ENCODE measurements around the gene ASB3.
"Not testable (repeated sequence)": the region's sequence is repeated elsewhere in the genome, so short reads cannot be mapped to it uniquely, and the experiment has no call there.

ASB3 gene

DNA sequence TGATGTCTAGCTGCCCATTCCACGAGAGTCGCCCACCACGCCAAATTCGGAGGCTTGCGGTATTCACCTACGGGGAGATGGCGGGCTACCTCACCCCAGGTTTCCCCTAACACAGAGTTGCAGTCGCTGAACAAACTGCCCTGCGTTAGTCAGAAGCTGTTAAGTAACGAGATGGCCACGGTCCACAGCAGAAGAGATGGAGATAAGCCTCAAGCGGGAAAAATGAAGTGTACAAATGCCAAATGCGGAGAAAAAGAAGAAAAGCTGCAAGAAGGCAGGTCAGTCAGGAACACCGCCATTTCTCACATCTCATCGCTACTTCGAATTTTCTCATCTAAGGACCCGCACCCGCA lies 425 bp downstream of the ASB3 start:
- DNase-seq = peak; percentile 44

DNA sequence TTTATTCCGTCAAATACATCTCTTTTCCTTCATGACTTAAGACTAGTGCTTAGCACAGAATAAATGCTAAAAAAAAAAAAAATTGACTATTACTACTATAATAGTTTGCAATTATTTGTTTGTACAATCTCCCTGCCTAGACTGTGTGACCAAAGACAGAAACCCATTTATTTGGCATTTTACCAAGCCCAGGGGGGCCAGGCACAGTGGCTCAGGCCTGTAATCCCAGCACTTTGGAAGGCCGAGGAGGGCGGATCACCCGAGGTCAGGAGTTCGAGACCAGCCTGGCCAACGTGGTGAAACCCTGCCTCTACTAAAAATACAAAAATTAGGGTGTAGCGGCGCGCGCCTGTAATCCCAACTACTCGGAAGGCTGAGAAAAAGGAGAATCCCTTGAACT lies 1.4 kb downstream of the ASB3 start:
- no peak for DNase-seq

DNA sequence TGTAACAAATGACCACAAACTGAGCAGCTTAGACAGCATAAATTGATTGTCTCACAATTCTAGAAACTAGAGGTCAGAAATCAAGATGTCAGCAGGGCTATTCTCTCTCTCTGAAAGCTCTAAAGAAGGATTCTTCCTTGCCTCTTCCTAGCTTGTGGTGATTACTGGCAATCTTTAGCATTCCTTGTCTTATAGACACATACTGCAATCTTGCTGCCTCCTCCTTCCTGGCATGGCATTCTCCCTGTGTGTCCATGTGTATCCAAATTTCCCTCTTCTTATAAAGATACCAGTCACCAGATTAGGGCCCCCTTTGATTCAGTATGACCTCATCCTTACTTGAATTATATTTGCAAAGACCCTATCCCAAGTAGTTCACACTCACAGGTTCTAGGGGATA lies 2.3 kb downstream of the ASB3 start:
- no peak for DNase-seq

DNA sequence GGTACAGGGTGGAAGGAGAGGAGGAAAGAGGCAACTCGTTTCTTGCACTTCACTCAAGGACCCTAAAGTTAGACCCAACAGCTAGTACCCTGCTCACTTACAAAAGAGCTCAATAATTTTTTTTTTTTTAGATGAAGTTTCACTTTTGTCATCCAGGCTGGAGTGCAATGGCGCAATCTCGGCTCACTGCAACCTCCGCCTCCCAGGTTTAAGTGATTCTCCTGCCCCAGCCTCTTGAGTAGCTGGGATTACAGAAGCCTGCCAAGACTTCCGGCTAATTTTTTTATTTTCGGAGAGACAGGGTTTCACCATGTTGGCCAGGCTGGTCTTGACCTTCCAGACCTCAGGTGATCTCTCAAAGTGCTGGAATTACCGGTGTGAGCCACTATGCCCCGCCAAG lies 4.1 kb downstream of the ASB3 start:
- no peak for DNase-seq

DNA sequence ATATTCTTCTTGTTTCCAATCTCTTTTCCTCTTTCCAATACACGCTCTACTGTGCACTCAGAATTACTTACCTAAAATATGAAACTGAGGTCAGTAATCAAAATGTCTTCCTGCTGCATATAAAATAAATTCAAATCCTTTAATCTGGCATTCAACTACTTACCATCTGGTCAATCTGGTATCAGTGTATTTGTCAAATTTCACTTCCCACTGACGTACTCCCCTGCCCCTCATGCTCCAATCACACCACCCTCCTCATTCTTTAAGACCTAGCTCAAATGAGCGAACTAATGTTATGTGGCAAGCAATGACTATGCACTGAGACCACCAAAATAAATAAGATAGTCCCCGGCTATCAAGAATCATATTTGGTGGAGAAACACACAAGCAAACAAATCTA lies 6.7 kb downstream of the ASB3 start:
- DNase-seq = no peak

DNA sequence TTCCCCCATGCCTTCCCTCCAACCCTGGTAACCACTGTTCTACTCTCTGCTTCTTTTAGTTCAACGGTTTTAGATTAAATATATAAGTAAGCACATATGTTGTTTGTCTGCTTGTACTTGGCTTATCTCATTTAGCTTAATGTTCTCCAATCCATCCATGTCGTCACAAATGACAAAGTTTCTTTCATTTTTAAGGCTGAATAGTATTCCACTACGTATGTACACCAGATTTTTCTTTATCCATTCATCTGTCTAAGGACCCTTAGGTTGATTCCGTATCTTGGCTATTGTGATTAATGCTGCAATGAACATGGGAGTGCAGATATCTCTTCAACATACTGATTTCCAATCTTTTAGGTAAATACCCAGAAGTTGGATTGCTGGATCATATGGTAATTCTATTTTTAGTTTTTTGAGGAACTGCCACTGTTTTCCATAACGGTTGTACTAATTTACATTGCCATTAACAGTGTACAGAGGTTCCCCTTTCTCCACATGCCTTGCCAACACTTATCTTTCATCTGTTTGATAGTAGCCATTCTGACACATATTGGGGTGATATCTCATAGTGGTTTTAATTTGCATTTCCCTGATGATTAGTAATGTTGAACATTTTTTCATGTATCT lies 8.1 kb downstream of the ASB3 start:
- DNase-seq = no peak

DNA sequence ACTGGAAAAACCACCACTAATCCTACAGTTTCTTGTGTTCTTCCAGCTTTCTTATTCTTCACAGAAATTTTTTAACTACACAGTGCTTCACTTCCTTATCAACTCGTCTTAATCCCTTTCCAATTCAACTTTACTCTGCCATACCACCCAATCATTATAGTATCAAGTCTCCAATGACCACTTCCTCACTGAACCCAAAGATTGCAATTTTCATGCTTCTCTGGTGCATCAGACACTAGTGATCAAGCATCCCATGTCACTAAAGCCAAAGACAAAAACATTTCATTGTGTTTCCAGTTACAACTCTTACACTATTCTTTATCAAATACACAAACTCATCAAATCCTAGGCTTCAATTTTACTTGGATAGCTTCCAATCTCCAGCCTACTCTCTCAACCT lies 9.6 kb downstream of the ASB3 start:
- DNase-seq = no peak

DNA sequence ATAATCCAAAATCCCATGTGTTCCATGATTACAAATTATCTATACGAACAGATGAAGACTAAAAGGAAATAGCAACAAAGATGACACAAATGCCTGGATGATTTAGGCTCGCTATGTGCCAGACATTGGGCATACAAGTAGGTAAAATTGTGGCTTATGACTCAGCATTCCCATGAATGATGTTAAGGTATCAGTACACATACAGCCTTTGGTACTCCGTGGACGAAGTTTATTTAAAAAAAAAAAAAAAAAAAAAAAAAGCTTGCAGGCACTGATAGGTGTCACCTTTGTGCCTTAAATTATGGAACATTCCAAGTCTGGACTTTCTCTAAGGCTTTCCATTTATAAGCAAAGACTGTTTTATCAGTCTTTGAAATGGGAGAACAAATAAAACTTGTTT lies 16.5 kb downstream of the ASB3 start:
- DNase-seq = no peak

DNA sequence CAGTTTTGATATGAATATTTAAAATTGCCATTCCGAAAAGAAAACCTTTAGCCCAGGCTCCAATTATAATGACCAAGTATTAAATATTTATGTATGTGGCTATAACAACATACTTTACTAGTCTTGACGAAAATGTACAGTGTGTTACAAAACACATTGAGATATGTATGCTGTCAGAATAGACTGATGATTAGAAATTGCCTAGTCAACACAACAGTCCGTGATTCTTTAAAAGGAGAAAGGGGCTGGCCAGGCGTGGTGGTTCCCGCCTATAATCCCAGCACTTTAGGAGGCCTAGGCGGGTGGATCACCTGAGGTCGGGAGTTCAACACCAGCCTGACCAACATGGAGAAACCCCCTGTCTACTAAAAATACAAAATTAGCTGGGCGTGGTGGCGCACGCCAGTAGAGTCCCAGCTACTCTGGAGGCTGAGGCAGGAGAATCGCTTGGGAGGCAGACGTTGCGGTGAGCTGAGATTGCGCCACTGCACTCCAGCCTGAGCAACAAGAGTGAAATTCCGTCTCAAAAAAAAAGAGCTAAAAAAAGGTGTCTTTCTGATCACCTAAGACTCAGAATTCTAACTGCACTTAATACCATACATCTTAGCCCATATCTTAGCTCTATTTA lies 17.3 kb downstream of the ASB3 start:
- DNase-seq = no peak

DNA sequence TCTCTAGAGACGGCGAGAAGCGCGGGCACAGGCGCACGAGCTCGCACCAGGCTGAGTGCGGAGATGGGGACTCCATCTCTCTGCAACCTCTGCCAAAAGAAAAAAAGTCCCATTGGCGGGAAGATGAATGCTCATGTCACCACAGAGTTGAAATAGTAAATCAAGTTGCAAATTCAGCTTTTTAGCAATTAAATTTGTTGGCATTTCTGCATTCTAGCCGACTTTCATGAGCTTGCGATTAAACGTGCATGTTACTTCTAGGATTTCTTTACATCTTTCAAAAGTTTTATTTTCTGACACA lies 18.6 kb downstream of the ASB3 start:
- no peak for DNase-seq

DNA sequence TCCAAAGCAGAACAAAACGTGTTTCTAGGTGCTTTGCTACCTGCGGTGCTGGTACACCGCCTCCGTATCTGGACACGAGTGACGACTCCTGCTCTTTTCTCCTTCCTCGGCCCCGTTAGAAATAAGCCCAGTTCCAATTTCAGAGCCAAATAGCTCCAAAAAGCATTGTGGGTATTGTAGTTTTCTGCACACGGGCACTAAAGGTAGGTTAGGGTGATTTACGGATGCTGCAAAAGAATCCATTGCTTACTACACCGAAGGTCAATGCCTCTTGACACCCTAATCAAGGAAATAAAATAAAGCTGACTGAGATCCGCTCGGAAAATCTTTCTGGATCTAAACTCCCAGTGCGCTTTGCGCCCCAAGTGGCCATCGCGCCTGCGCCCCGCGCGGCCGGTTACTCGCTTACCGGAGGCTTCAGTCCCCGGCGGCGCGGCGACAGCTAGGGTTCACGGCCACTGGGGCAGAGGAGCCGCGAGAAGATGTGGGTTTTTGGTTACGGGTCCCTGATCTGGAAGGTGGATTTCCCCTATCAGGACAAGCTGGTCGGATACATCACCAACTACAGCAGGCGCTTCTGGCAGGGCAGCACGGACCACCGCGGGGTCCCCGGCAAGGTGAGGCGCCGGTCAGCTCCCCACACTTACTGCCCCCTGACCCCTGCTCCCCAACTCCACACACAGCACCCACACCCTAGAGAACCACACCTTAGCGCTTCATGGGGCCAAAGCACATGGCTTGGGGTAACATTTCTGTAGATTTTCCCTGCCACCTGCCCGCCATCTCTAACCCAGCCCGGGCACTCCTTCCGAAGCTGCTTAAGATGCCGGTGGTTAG lies 19.1 kb downstream of the ASB3 start, which contains the start of gene CHAC2:
CHAC2 (plus strand) TSS at position 400 of the 837 bp plus-strand sequence; CDS start at position 483, 83 bp downstream.
- peak; percentile 85 for DNase-seq

DNA sequence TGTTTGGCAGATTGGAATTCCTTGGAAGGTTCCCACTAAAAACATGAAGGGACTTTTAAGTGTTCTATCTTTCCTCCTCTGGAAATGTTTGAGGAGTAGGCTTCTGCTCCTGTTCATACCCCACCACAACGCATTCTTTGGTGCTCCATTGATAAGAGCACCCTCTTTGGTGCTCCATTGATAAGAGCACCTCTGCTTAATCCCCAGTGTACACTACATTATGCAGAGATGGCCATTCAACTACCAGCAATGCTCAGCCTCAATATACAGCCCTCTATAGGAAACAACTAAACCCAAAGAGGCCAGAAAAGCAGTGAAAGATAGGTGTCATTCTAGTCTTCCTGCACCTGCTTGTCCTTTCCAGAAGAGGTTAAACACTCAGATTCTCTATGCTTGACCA lies 21.0 kb downstream of the ASB3 start:
- no peak for DNase-seq

DNA sequence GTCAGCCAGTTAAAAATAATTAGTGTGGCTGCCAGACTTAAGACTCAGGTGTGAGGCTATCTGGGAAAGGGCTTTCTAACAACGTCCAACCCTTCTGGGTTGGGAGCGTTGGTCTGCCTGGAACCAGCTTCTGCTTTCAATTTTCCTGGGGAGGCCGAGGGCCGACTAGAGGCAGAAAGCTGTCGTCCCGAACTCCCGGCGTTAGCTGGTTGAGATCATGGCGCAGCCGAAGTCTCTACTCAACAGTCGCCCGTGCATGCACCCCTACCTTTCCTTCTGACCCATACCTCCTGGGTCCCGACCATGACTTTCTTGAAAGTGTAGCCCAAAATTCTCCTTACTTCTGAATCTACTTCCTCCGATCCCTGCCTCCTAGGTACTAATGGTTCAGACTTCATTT lies 29.5 kb downstream of the ASB3 start:
- not testable (repeated sequence) for DNase-seq

DNA sequence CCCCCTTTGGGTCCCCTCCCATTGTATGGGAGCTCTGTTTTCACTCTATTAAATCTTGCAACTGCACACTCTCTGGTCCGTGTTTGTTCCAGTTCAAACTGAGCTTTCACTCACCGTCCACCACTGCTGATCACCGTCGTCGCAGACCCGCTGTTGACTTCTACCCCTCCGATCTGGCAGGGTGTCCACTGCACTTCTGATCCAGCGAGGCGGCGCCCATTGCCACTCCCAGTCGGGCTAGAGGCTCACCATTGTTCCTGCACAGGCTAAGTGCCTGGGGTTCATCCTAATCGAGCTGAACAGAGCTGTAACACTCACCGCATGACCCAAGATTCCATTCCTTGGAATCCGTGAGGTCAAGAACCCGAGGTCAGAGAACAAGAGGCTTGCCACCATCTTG lies 30.1 kb downstream of the ASB3 start:
- no peak for DNase-seq

DNA sequence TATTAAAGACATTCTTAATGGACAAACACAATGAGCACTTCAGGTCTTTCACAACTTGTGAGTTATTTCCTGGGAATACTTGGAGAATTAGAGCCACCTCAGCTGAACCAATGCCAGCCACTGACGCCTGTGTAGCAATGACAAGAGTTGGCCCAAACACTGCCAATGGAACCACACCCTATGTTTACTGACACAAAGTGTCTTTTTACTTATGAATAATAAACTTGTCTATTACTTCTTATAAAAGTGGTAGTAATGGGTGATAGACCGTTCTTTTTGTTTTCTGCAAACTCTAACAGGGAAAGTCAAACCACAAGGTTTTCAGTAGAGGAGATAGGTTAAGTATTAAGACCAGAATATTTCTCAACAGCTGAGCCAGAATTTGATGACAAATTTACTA lies 31.6 kb downstream of the ASB3 start:
- no peak for DNase-seq

DNA sequence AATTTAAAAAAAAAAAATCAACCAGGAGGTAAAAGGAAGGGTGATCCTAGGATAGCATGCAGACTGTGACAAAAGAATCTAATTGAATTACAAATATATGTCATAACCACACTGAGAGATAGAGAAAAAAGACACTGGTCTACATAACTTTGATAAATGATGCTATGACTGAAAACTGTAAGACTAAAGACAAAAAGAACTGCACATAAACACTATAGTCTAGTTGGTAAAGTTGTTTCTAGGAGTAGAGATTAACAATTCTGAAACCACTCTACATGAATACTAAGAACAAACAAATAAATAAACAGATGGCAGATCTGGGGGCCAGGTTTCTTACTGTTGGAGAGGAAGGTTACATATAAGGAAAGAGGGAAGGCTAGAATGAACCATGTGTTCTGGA lies 33.7 kb downstream of the ASB3 start:
- no peak for DNase-seq

DNA sequence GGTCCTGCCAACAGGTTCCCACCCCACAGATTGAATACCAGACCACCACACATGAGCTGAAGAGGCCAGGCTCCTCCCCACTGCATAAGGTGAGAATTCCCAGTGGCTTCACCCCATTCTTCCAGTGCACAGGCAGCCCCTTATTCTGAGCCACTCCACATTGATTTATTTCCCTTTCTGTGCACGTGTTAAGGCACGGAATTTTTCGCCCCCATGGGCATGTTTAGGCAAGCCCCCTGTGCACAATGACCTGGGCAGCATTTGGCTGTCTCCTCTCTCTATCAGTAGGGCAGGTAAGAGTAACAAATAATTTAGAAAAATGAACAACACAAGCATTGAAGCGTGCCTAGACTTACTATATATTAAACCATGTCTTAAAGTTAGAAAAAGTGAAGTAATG lies 34.4 kb downstream of the ASB3 start:
- DNase-seq = no peak

DNA sequence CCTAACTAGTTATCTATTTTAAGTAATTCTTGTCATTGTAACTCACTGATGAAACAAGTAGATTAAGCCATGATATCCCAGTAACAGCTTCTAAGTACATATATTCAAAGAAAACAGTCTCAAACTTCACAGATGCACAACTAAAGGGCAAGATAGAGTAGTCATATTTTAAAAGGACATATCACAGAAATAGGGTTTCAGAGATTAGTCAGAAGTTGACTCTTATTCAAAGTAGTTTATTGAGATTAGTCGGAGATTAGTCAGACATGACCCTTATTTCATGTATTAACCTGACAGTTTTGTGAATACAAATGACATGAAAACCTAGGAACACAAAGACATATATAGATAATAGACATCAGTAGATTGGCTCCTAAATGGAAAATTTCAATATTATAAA lies 35.0 kb downstream of the ASB3 start:
- no peak for DNase-seq

DNA sequence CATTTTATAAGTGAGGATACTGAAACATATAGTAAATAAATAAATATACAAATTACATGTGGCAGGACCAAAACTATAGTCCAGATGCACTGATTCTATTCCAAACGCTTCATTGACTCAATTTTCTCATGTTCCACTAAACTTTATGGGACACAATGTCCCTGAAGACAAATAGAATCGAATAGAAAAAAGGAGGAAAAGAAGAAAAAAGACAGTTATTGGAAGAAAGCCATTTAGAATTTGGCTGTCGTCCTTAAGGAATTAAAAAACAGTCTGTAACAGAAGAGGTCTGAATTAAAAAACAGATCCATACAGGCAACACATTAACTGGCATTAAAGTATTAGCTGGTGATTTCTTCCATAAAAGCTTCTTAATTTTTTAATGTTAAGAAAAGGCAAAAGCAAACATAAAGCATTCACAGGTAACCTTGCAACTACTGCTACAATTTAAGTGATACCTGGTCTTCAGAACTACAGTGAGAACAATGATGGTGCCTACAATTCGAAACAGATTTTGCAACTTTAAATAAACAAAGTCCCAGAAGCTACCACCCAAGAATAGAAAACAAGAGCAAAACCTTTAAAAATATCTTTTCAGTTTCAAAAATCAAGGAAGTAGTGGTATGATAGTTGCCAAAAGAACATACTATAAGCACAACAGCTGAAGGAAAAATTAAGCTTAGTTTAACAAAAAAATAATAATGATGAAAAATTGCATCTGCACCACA lies 36.5 kb downstream of the ASB3 start:
- DNase-seq = no peak

DNA sequence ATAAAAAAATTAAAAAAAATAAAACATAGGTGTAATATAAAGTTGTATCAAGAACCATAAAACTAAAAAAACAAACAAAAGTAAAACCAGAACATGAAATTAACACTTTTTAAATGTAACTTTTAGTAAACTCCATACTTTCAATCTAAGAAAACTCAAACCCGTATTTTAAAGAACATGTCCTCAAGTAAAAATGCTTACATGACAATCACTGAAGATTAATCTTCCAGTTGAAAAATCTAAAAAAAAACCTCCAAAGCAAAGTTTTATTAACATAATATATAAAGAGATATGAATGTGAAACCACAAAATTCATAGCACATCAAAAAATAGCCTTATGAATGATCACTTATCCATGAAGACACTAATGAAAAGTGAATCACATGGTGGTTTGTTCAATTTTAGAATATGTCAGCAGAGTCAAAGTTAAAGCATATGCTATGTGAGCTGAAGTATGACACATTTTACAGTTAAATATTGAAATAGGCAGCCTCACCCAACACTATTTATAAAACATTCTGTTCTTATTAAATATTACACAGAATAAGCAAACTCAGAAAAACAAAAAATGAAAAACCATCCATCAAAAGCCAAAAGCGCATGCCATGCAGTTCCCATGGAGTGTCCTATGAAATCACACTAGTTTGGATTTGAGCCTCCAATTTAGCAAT lies 42.2 kb downstream of the ASB3 start:
- DNase-seq = no peak

DNA sequence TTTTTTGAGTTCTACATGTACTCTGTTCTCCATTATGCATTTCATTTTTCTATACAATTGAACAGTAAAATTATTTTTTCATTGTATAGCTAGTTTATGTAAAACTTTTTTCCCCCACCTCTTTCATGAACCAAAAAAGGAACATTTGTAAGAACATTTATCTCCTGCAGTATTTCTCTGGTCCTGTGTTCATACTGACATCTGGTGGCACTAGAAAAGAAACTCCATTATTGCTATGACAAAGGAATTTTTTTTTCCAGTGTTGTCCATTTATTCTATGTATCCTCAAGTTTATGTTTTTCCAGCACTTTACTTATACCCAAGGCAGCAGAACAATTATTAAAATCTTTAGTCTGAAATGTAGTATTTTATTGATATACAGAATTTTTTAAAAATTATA lies 46.6 kb downstream of the ASB3 start:
- no peak for DNase-seq

DNA sequence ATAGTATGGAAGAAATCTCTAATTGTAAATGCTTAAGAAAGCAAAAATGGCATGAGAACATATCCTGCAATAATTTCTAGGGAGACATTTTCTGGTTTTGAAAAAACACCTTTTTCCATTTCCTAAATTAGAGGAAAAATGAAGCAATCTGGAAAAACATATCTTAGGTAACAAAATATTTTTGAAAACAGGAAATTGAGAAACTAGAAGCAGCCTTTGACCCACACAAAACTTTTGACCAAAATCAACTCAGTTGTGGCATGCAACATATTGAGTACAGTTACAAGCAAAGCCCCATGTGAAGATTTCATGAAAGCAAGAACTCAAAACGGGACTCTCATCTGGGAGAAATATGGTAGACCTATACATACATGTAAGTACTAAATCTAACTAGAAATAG lies 47.7 kb downstream of the ASB3 start:
- DNase-seq = no peak

DNA sequence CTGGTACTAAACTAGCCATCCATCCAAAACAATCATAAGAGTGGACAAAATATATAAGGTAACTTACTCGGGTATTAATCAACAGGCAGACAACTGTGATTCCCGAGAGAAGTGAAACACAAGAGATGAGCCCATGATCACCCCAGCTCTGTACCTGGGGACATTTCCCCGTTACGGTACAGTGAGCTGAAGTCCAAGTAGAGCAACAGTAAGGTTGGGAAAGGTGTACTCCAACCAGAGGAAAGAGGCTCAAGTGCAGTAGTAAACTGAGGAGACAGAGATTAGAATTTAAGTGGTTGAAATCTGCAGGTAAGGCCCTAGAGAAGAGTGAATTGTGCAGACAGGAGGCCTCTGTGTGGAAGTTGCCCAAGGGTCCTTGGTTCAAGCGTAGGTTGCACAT lies 49.7 kb downstream of the ASB3 start:
- DNase-seq = no peak

All from activated CD4-positive, CD25-positive, alpha-beta regulatory T cell treated with anti-CD3 and anti-CD28 coated beads, Interleukin-2, amount 50 U/mL, for 72 hours (primary cell).